Amniotic stem cell (primary cell): ENCODE results near the gene IL13.

Experiments used
- DNase-seq: peaks from one replicate; lab custom pipeline; 2025; lab: John Stamatoyannopoulos, UW

The IL13 gene

DNA sequence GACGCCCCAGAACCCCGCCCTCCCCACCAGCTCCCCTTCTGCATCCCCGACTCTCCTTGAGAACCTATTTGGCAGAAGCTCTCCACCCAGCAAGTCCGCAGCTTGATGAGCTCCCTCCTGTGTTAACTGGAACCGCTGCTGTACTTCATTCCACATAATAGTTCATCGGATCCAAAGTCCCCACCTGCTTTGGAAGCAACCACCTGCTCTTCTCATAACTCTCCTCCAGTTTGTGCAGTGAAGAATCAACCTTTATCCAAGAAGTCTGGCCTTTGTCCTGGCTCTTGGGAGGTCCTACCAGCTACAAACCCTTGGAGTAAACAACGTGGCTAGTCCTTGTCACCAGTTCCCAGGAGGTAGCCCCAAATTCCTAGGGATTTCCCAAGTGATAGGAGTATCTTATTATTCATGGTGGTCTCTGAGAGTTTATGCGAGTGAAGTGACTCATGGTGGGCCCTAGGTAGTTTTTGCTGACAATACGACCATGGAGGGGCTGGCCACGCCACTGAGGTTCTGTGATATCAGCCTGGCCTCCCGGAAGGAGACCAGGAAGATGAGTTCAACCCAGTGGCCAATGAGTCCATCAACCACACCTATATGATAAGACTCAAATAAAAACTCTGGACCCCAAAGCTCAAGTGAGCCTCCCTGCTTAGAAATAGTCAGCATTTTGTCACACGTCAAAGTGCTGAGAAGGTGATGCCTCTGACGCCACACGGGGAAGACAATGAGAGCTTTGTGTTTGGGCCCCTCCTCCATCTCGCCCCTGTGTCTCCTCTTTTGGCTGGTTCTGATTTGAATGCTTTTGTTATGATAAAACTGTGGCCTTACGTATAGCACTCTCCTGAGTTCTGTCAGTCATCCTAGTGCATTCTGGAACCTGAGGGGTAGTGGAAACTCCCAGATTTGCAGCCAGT, 12.3 kb downstream of the IL13 start:
- no peak for DNase-seq

- no peak for DNase-seq
Observed at GRCh38 chr5:132671000-132671399, 13.0 kb downstream of the IL13 start.

- no peak for DNase-seq
Observed at GRCh38 chr5:132673488-132673887, 15.5 kb downstream of the IL13 start.

DNA sequence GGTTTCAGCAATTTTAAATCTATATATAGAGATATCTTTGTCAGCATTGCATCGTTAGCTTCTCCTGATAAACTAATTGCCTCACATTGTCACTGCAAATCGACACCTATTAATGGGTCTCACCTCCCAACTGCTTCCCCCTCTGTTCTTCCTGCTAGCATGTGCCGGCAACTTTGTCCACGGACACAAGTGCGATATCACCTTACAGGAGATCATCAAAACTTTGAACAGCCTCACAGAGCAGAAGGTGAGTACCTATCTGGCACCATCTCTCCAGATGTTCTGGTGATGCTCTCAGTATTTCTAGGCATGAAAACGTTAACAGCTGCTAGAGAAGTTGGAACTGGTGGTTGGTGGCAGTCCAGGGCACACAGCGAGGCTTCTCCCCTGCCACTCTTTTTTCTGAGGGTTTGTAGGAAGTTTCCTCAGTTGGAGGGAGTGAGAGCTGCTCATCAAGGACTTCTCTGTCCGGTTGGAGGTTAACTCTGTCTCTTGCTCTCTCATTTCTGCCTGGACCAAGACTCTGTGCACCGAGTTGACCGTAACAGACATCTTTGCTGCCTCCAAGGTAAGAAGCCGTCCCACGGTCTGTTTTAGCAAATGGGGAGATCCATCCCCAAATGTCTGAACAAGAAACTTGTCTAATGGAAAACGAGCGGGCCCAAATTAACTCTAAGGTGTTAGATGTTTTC, 16.1 kb downstream of the IL13 start, which contains the start of gene IL4:
Gene IL4, plus strand, starts transcription at position 51 of the 692 bp plus-strand sequence. Its CDS starts 62 bp downstream, at position 113.
- no peak for DNase-seq

- DNase-seq = peak; percentile 95
Observed at GRCh38 chr5:132674671-132675506, 16.9 kb downstream of the IL13 start.

GRCh38 chr5:132675936-132676689, 18.1 kb downstream of the IL13 start:
- no peak for DNase-seq

GRCh38 chr5:132677191-132677590, 19.2 kb downstream of the IL13 start:
- peak; percentile 76 for DNase-seq

GRCh38 chr5:132677682-132678400, 19.9 kb downstream of the IL13 start:
- no peak for DNase-seq

DNA sequence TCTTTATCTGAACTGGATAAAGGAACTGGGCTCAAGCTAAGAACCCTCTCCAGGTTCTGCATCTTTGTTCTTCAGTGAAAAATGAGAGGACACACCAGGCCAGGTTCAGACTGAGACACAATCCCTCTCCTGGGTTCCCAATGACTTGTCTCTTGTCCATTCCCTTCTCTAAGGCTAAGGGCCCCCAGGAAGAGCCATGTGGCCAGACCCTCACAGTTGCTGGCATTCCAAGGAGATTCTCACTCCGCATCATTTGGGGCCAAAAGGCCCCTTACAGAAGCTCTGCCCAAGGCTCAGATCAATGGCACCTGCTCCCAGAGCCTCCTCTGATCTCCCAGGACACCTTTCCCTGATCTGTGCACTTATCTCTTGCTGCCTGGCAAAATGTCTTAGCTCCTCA, 20.8 kb downstream of the IL13 start:
- no peak for DNase-seq

GRCh38 chr5:132679166-132679565, 21.2 kb downstream of the IL13 start:
- DNase-seq = no peak

DNA sequence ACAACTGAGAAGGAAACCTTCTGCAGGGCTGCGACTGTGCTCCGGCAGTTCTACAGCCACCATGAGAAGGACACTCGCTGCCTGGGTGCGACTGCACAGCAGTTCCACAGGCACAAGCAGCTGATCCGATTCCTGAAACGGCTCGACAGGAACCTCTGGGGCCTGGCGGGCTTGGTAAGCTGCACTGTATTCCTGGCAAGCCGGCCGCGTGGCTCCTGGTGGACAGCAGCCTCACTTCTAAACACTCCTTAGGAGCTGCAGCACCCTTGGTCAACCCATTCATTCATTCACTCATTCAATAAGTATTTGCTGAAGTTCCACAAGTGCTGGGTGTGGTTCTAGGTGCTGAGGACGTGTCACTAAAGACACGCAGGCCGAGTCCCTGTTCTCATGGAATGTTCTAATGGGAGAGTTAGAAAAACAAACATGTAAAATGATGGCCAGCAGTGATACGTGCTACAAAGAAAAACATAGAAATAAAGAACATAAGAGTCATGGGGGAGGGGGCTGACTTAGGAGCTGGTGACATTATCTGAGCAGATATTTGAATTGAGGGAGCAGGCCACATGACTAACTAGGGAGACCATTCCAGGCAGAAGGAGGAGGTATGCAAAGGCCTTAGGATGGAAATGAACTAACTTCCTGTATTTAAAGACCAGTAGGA, 21.9 kb downstream of the IL13 start:
- no peak for DNase-seq

DNA sequence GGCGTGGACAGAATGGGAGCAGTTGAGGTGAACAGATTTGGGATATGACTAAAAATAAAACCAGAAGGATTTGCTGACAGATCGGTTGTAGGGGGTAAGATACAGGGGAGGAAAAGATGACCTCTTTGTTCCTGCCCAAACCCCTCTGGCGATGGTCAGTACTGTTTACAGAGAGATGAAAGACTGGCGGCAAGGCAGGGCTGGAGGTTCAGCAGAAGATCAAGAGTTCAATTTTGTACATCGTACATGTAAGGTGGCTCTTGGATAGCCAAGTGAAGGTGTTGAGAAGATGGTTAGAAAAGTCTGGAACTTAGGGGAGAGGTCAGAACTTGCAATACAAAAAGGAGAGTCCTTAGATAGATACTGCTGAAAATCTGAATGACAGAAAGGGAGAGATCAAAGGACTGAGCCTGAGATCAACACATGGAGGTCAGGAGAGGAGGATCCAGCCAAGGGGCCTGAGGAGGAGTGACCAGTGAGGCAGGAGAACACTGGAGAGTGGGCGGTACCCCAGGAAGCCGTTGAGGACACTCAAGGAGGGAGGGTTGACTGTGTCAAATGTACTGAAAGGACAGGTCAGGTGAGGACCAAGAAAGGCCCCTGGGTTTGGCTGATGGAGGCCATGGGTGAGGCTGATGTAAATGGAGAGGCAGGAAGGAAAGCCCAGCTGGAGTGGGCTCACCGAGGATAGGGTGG, 23.0 kb downstream of the IL13 start:
- no peak for DNase-seq

DNA sequence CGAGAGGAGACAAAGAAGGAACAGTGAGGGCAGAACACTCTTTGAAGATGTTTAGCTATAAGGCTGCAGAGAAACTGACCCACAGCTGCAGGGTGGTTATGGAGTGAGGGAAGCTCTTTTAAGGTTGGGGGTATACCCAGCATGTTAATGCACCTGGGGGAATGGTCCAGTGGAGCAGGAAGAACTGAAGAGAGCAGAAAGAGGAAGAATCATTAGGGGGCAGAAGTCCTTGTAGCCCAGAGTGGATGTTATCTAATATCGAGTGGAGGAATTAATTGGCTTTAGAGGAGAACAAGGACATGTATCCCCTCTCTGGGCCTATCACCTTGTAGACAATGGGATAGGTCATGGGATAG, 23.5 kb downstream of the IL13 start:
- no peak for DNase-seq

DNA sequence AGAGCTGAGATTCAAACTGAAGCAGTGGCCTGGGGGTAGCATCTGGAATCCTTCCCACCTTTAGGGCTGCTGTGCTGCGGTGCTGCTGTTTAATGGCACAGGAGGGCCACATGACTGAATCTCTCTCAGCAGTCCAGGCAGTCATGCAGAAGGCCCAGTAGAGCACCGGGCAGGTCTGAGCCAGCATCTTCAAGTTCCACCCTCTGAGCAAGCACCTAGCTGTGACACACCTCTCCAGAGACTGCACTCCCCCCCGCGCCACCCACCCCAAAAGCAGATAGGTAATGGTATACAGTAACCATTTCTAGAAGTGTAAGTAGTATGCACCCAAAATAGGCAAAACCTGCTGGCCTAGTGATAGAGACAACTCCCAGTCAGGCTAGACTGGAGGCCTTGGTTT, 24.0 kb downstream of the IL13 start:
- no peak for DNase-seq

DNA sequence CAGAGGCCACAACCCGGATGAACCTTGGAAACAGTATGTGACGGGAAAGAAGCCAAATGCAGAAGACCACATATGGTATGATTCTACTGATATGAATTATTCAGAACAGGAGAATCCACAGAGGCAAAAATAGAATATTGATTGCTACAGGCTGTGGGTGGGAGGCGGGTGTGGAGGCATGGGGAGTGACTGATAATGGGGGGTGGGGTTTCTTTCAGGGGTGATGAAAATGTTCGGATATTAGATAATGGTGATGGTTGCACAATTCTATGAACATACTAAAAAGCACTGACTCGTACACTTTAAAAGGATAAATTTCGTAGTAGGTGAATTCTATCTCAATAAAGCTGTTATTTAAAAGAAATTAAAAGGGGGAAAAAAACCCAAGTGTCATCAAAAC, 26.5 kb downstream of the IL13 start:
- no peak for DNase-seq

GRCh38 chr5:132684922-132685720, 27.1 kb downstream of the IL13 start:
- no peak for DNase-seq

DNA sequence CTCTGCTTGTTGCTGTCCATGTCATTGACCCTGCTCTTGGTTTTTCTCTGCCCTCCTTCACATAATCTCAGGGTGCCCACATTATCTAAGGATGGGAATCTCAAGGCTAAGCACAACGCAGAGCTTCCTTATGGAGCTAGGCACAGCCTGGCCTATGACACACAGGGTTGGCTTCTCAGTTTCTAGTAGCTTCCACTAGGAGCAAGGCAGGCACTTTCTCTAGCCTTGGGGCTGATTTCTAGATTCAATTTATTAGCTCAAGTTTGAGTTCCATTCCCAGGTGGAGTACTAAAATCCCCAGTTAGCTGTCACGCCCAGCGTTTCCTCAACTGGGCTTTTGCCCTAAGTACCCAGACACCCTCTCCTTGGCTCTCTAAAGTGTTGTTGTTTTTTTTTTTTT, 28.2 kb downstream of the IL13 start:
- no peak for DNase-seq

- no peak for DNase-seq
Observed at GRCh38 chr5:132687995-132688394, 30.0 kb downstream of the IL13 start.
